HUES48 (cell line): ENCODE data around the gene CD151.
A peak's percentile ranks its signal among the peaks of the same experiment; 100 is the strongest.

Experiments used
- H3K27ac ChIP-seq: one replicate; pipeline ENCODE4 v1.7.0; 2013; ENCODE audit warnings: low read depth, low read length, inconsistent platforms
- H3K27me3 ChIP-seq: 2 replicates; pipeline ENCODE4 v1.6.1; 2013; ENCODE audit warnings: mild to moderate bottlenecking, low read length; ENCODE audit not compliant: control insufficient read depth, insufficient read depth
- H3K36me3 ChIP-seq: 2 replicates; pipeline ENCODE4 v1.6.1; 2013; ENCODE audit warnings: low read length; ENCODE audit not compliant: control insufficient read depth, insufficient read depth
- H3K4me1 ChIP-seq: 2 replicates; pipeline ENCODE4 v1.6.1; 2013; ENCODE audit warnings: mild to moderate bottlenecking, low read length; ENCODE audit not compliant: control insufficient read depth, insufficient read depth
- H3K4me3 ChIP-seq: 2 replicates; pipeline ENCODE4 v1.5.1; 2013; ENCODE audit warnings: mild to moderate bottlenecking, low read depth, low read length
- H3K9ac ChIP-seq: 2 replicates; pipeline ENCODE4 v1.6.1; 2013; ENCODE audit warnings: mild to moderate bottlenecking, low read depth, low read length, moderate library complexity
- H3K9me3 ChIP-seq: 2 replicates; pipeline ENCODE4 v1.6.1; 2013; ENCODE audit warnings: low read length; ENCODE audit not compliant: control insufficient read depth, insufficient read depth

Gene CD151

DNA sequence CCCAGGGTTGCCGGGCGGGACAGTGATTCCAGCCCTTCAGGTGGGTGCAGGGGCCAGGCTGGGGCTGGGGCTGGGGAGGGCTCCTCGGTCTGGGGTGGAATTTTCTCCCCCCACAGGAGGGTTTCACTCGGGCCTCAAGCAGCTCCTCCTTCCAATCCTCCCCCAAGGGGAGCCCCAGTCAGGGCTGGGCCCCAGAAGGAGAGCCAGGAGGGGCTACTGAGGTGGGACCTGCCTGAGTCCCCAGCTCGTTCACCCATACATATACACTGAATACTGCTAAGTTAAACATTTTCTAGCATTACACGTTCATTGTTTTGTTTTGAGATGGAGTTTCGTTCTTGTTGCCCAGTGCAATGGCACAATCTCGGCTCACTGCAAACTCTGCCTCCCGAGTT is 6.5 kb upstream of the CD151 start:
- H3K4me3 ChIP-seq: no peak overlapping the region
- peaks cover 33% of the 10 kb centered on the region for H3K4me1 ChIP-seq
- peaks cover 41% of the 10 kb centered on the region for H3K27me3 ChIP-seq
- H3K36me3 ChIP-seq: 0 out of 2 replicates have a peak, but pooled peaks cover 16% of the 10 kb centered on the region
- H3K9ac ChIP-seq: no peak overlapping the region
- H3K9me3 ChIP-seq: no peaks in the 10 kb centered on the region
- no peak overlapping the region for H3K27ac ChIP-seq

DNA sequence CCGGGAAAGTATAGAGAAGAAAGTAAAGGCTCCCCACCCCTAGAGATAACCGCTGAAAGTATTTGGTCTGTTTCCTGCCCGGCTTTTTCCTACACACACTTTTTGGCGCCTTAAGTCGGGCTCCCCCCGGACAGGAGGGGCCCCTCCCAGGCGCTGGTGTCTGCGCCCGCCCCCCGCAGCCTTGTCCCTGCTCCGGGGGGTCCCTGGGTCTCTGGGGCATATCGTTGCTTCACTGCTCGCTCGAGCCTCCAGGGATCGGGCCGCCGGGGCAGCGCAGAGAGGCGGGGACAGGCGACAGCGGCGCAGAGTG is 6.0 kb upstream of the CD151 start:
- no peak overlapping the region for H3K9ac ChIP-seq
- 0 out of 2 replicates have a peak, but pooled peaks cover 14% of the 10 kb centered on the region for H3K36me3 ChIP-seq
- H3K4me1 ChIP-seq: peaks cover 39% of the 10 kb centered on the region
- no peak overlapping the region for H3K27ac ChIP-seq
- H3K4me3 ChIP-seq: peak overlapping the region; percentile 65
- peaks cover 46% of the 10 kb centered on the region for H3K27me3 ChIP-seq
- no peaks in the 10 kb centered on the region for H3K9me3 ChIP-seq

DNA sequence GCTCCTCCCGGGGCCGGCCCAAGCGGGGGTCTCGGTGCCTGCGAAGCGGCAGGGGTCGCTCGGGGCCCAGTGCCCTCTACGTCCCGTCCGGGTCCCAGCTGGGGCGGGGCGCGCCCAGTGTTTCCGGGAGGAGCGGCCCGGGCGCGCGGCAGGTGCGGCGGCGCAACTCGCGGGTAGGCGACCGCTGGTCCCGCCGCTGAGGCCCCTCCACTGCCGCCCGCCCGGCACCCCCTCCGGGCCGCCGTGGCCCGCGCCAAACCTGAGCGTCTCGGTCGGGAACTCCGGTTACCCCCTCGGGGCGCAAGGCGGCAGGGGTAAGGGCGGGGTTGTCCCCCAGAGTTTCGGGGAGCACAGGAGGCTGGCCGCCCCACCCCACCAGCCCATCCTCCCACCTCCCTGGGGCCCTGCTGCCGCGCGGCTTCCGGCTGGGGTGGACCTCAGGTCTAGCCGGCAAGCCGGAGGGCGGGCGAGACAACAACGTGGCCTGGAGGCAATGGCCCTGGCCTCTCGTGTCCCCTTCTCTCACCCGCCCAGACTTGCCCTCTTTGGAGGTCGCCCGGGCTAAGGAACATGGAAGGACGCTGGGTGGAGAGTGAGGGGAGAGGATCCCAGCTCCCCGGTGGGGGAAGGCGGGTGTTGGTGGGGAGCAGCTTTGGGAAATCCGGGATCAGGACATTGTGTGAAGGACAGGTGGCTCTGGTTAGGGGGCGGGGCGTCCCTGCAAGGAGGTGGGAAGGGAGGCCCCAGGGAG is 5.4 kb upstream of the CD151 start:
- Histone ChIP-seq H3K9ac (no peak overlapping the region), H3K27me3 (peaks cover 51% of the 10 kb centered on the region), H3K36me3 (0 out of 2 replicates have a peak, but pooled peaks cover 14% of the 10 kb centered on the region), H3K27ac (no peak overlapping the region), H3K4me1 (peaks cover 44% of the 10 kb centered on the region), H3K9me3 (no peaks in the 10 kb centered on the region), H3K4me3 (peak overlapping the region; percentile 65)

DNA sequence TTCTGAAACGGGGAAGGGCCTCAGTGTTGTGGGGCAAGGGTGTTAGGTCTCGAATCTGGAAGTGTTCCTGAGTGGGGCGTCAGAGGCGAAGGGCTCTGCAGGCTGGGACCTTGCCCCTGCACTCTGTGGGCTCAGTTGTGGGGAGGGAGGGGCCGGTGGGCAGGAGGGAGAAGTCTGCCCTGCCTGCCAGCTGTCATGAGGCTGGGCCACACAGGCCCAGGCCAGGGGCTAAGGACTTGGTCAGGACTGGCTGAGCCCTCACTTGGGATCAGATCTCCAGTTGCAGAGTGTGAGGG is 4.9 kb upstream of the CD151 start, which contains the start of gene CRACR2B:
Gene CRACR2B, plus strand, starts transcription at position 23 of the 296 bp plus-strand sequence. CDS start 689 bp downstream, outside the sequence.
- Histone ChIP-seq H3K4me1 (peaks cover 45% of the 10 kb centered on the region), H3K27me3 (peaks cover 53% of the 10 kb centered on the region), H3K36me3 (0 out of 2 replicates have a peak, but pooled peaks cover 14% of the 10 kb centered on the region), H3K9me3 (no peaks in the 10 kb centered on the region), H3K27ac (no peak within 1 kb of the TSS), H3K9ac (no peak within 1 kb of the TSS), H3K4me3 (peak within 1 kb of the TSS; percentile 68)

DNA sequence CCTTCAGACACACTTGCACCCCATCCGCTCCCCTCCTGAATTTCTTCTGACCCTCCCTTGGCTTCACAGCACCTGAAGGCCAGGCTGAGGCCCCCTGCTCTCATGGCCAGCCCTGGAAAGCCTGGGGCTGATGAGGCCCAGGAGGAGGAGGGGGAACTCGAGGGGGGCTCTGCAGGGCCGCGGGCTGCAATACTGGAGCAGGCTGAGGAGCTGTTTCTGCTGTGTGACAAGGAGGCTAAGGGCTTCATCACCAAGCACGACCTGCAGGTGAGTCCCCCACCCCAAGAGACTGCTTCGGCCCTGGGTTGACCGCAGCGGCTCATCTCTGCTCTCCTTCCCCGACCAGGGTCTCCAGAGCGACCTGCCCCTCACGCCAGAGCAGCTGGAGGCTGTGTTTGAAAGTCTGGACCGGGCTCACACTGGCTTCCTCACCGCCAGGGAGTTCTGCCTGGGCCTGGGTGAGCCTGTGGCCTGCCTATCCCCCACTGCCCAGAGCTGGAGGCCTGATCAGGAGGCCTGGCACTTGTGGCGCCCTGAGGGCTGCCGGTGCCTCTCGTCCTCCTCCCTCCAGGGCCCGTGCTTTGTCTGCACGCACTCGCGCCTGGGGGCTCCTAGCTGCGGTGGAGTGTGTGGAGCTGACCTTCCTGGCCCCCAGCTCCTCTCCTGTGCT is 4.1 kb upstream of the CD151 start:
- Histone ChIP-seq H3K4me1 (peaks cover 47% of the 10 kb centered on the region), H3K9me3 (no peaks in the 10 kb centered on the region), H3K27me3 (peaks cover 53% of the 10 kb centered on the region), H3K36me3 (0 out of 2 replicates have a peak, but pooled peaks cover 14% of the 10 kb centered on the region), H3K4me3 (peak overlapping the region; percentile 68), H3K9ac (no peak overlapping the region), H3K27ac (no peak overlapping the region)

DNA sequence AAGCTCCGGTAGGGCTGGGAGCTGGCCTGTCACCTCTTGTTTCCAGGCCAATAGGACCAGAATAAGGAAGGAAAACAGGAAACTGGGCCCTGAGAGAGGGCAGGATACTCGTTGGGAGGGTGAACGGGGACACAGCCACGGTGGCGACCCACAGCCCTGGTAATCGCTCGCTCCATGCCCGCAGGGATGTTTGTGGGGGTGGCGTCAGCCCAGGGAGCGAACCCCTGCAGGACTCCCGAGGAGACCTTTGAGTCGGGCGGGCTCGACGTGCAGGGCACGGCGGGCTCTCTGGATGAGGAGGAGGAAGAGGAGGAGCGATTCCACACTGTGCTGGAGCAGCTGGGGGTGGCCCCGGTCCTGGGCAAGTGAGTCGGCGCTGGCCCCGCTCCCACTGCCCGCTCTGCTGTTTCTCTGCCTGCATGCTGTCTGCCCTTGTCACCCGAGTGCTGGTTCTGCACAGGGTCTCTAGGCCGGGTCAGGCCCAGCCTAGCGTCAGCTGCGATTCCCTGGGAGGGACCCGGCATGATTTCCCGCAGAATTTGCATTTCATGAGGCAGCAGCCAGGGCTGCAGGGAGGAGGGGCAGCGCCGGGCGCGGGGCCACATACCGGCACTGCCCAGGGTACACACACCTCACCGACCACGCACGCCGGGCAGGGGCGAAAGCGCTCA is 3.4 kb upstream of the CD151 start:
- Histone ChIP-seq H3K4me3 (peak overlapping the region; percentile 68), H3K27me3 (peaks cover 53% of the 10 kb centered on the region), H3K9ac (no peak overlapping the region; the same call in 1 of the 2 replicates), H3K27ac (no peak overlapping the region), H3K4me1 (peaks cover 51% of the 10 kb centered on the region), H3K9me3 (no peaks in the 10 kb centered on the region), H3K36me3 (0 out of 2 replicates have a peak, but pooled peaks cover 10% of the 10 kb centered on the region)

DNA sequence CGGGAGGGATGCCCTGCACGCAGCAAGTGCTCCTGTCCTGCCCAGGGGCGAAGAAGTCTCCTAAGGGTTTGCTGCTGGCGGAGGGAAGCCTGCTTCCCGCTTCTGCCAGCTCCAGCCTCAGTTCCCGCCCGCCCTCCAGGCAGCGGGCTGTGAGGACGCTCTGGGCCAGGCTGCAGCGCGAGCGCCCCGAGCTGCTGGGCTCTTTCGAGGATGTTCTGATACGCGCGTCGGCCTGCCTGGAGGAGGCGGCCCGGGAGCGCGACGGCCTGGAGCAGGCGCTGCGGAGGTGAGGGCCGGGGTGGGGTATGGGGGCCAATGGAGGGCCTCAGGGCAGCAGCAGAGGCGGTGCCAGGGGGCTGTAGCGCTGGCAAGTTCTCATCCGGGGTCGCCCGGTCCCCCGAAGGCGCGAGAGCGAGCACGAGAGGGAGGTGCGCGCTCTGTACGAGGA is 2.9 kb upstream of the CD151 start:
- peak overlapping the region; percentile 68 for H3K4me3 ChIP-seq
- H3K9me3 ChIP-seq: no peaks in the 10 kb centered on the region
- H3K27ac ChIP-seq: no peak overlapping the region
- peaks cover 51% of the 10 kb centered on the region for H3K4me1 ChIP-seq
- H3K36me3 ChIP-seq: 0 out of 2 replicates have a peak, but pooled peaks cover 7% of the 10 kb centered on the region
- peaks cover 53% of the 10 kb centered on the region for H3K27me3 ChIP-seq
- no peak overlapping the region; the same call in 1 of the 2 replicates for H3K9ac ChIP-seq

DNA sequence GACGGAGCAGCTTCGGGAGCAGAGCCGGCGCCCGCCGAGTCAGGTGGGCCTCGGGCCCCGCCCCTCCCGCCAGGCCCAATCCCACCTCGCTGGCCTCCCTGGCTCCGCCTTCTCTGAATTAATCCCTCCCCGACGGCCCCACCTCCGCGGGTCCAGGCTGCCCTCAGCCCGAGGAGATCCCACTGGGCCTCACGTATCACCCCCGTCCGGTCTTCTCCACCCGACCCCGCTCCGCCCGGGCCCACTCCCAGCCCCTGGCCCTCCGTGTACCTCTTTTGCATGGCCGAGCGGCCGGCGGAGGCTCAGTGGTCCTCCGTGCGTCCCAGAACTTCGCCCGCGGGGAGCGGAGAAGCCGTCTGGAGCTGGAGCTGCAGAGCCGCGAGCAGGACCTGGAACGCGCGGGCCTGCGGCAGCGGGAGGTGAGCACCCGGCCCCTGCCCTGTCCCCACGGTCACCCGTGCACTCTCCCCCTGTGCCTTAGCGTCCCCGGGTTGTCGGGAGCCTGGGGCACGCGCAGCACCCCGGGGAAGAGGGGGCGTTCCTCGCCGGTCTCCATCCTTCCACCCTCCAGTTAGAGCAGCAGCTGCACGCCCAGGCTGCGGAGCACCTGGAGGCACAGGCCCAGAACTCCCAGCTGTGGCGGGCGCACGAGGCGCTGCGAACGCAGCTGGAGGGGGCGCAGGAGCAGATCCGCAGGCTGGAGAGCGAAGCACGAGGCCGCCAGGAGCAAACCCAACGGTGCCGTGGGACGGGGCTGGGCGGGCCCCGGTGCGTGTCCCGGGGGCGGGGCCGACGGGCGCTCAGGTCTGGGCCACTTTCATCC is 2.2 kb upstream of the CD151 start:
- H3K4me3 ChIP-seq: peak overlapping the region; percentile 68
- no peak overlapping the region for H3K27ac ChIP-seq
- H3K9ac ChIP-seq: no peak overlapping the region

DNA sequence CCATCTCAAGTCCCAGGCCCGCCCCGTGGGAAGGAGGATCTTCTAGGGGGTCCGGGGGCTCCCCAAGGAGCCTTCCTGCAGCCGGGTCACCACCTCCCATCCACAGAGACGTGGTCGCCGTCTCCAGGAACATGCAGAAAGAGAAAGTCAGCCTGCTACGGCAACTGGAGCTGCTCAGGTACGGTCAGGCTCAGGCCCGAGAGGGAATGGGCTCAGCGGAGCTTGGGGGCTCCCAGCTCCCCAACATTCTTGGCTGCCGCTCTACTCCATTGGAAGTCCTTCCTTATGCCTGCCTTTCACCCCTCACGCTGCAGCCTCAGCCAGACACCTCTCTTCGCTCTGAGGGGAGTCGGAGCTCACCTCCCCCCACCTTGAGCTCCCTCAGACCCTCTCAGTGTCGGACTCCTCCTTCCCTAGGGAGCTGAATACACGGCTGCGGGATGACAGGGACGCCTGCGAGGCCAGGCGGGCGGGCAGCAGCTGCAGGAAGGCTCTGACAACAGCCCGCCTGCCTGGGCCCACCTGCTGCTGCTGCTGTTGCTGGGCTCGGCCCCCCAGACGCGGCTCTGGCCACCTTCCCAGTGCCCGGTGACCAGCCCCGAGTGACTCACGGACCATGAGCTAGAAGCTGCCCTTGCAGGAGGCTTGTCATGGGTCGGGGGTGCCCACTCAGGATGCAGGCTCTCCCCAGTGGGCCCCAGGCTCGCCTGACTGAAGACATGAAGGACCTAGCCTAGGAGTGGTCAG is 1.5 kb upstream of the CD151 start:
- Histone ChIP-seq H3K4me3 (peak overlapping the region; percentile 68; the same call in 1 of the 2 replicates), H3K9me3 (no peaks in the 10 kb centered on the region), H3K27me3 (peaks cover 49% of the 10 kb centered on the region), H3K4me1 (peaks cover 51% of the 10 kb centered on the region), H3K9ac (no peak overlapping the region), H3K36me3 (peaks cover 1% of the 10 kb centered on the region; the same call in 1 of the 2 replicates), H3K27ac (no peak overlapping the region)

More for the DNA sequence above, 2.2 kb upstream of the CD151 start:
- Histone ChIP-seq H3K36me3 (0 out of 2 replicates have a peak, but pooled peaks cover under 1% of the 10 kb centered on the region), H3K27me3 (peaks cover 53% of the 10 kb centered on the region), H3K9me3 (no peaks in the 10 kb centered on the region), H3K4me1 (peaks cover 51% of the 10 kb centered on the region)
